Left renal pelvis (tissue), 4 donors: ENCODE data around the gene HSD17B8. TPM values are rescaled to one million over a fixed set of nuclear protein-coding genes. Genes with fewer than 3 reads are reported as not detected.
"Not testable (repeated sequence)": the region's sequence is repeated elsewhere in the genome, so short reads cannot be mapped to it uniquely, and the experiment has no call there.

Experiments used
- DNase-seq, 4 donors: peaks; one replicate each; pipeline ENCODE4 v3.0.0-alpha.2; 2013; ENCODE audit warnings: low read depth in 4 of 4, low spot score in 3 of 4
- polyA plus RNA-seq, 4 donors: library from polyadenylated mRNA; unstranded; fragments of 120-200 nt; gene quantifications; one replicate each; pipeline ENCODE4 v1.2.1, GENCODE V29; 2013; ENCODE audit not compliant: insufficient read length in 4 of 4

HSD17B8 gene
- polyA plus RNA-seq, 4 donors, result 10.7 to 29.1 (median 22.2) TPM

GRCh38 chr6:33204165-33204414 is 365 bp upstream of the HSD17B8 start:
- no peak for DNase-seq

- DNase-seq, result no peak
Observed at GRCh38 chr6:33205191-33206026, 954 bp downstream of the HSD17B8 start.

- no peak for DNase-seq
Observed at GRCh38 chr6:33206027-33206863, 1.8 kb downstream of the HSD17B8 start.

- no peak for DNase-seq
Observed at GRCh38 chr6:33206864-33207551, 2.6 kb downstream of the HSD17B8 start.

- no peak for DNase-seq
Observed at GRCh38 chr6:33207552-33208090, 3.2 kb downstream of the HSD17B8 start.

- peak in 2 of 4 donors; percentile 61 to 75 for DNase-seq
Observed at GRCh38 chr6:33208091-33208967, 3.9 kb downstream of the HSD17B8 start, which contains the start of gene RING1. RING1 (plus strand) TSS chr6:33208500; CDS start chr6:33208823, 323 bp downstream.

GRCh38 chr6:33209856-33210255 is 5.4 kb downstream of the HSD17B8 start:
- DNase-seq, result no peak

GRCh38 chr6:33211136-33211535 is 6.7 kb downstream of the HSD17B8 start:
- DNase-seq, result no peak

GRCh38 chr6:33211666-33212422 is 7.4 kb downstream of the HSD17B8 start:
- no peak for DNase-seq

GRCh38 chr6:33212857-33213165 is 8.4 kb downstream of the HSD17B8 start:
- no peak for DNase-seq

GRCh38 chr6:33213166-33213988 is 8.9 kb downstream of the HSD17B8 start:
- DNase-seq, result no peak

GRCh38 chr6:33213989-33214335 is 9.5 kb downstream of the HSD17B8 start:
- DNase-seq, result no peak

- no peak for DNase-seq
Observed at GRCh38 chr6:33215271-33216116, 11.0 kb downstream of the HSD17B8 start.

- DNase-seq, result no peak
Observed at GRCh38 chr6:33216117-33216649, 11.7 kb downstream of the HSD17B8 start.

GRCh38 chr6:33217246-33217645 is 12.8 kb downstream of the HSD17B8 start:
- DNase-seq, result no peak

GRCh38 chr6:33217681-33218080 is 13.2 kb downstream of the HSD17B8 start:
- DNase-seq, result no peak

GRCh38 chr6:33226503-33227120 is 22.2 kb downstream of the HSD17B8 start:
- not testable (repeated sequence) for DNase-seq
